SK-N-MC (cell line): ENCODE results near the gene NABP1.

Experiments
- EZH2 ChIP-seq: fragments of 200-600 bp; sonication (generic); IDR thresholded peaks from one replicate; pipeline ENCODE4 v1.6.1; 2017; ENCODE audit warnings: antibody characterized with exemption
- POLR2AphosphoS5 ChIP-seq: IDR thresholded peaks from 2 replicates; pipeline ENCODE4 v1.6.1; 2012; ENCODE audit warnings: mild to moderate bottlenecking, low read depth, low read length, borderline replicate concordance

- no peak for TF ChIP-seq EZH2
- TF ChIP-seq POLR2AphosphoS5, result no peak
Measured at GRCh38 chr2:191636235-191636543, 41.7 kb upstream of the NABP1 start.
